Mesothelial cell of epicardium (in vitro differentiated cells): Measurements from ENCODE around the gene PBX4. TPM values are rescaled to one million over a fixed set of nuclear protein-coding genes. Genes with fewer than 3 reads are reported as not detected.

Source experiments
- DNase-seq, 2 experiments: peaks; one replicate each; pipeline ENCODE4 v3.0.0; 2021; ENCODE audit warnings: low spot score in 2 of 2; ENCODE audit not compliant: unreplicated experiment in 2 of 2
- H3K27ac Mint-ChIP-seq: 2 replicates; pipeline ENCODE4 v1.8.0; 2021; ENCODE audit warnings: mixed read lengths
- H3K27me3 Mint-ChIP-seq: 2 replicates; pipeline ENCODE4 v1.8.0; 2021; ENCODE audit warnings: low read depth, mixed read lengths
- H3K36me3 Mint-ChIP-seq: 2 replicates; pipeline ENCODE4 v1.8.0; 2021; ENCODE audit warnings: mixed read lengths
- H3K4me1 Mint-ChIP-seq: 2 replicates; pipeline ENCODE4 v1.8.0; 2021; ENCODE audit warnings: mixed read lengths
- H3K4me3 Mint-ChIP-seq: 2 replicates; pipeline ENCODE4 v1.8.0; 2021; ENCODE audit warnings: mild to moderate bottlenecking, moderate library complexity, mixed read lengths
- H3K9me3 Mint-ChIP-seq: 2 replicates; pipeline ENCODE4 v1.8.0; 2021; ENCODE audit warnings: mixed read lengths
- total RNA-seq: library from RNA; stranded (reverse); gene quantifications from 3 replicates; pipeline ENCODE4 v1.2.1, GENCODE V29; 2021
- TF ChIP-seq, protein P1 (sequence below): fragments of 200-600 bp; sonication (generic); IDR thresholded peaks from one replicate; pipeline ENCODE4 v1.5.0; 2021; ENCODE audit warnings: antibody characterized with exemption; ENCODE audit not compliant: unreplicated experiment

PBX4 gene
- total RNA-seq, 1 donor from 2014 or later, result 12.8 TPM

DNA sequence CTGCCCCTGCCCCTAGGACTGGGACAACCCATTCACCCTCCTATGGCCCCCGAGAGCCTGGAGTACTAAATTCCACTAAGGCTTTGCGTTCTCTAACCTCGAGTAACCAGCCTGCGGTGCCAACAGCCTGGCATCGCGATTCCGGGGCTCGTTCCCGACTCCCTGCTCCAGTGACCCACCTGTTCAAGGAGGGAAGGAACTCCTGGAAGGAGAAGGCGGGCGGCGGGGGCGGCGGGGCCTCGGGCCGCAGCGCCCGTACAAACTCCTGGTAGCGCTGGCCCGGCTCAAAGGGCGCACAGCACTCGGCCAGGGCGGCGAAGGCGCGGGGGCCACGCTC lies 18.7 kb upstream of the PBX4 start:
- peaks cover 25% of the 10 kb centered on the region for H3K36me3 Mint-ChIP-seq
- H3K27me3 Mint-ChIP-seq, result no peaks in the 10 kb centered on the region
- no peak overlapping the region for H3K4me3 Mint-ChIP-seq
- no peak overlapping the region for H3K27ac Mint-ChIP-seq
- TF ChIP-seq, protein P1, sequence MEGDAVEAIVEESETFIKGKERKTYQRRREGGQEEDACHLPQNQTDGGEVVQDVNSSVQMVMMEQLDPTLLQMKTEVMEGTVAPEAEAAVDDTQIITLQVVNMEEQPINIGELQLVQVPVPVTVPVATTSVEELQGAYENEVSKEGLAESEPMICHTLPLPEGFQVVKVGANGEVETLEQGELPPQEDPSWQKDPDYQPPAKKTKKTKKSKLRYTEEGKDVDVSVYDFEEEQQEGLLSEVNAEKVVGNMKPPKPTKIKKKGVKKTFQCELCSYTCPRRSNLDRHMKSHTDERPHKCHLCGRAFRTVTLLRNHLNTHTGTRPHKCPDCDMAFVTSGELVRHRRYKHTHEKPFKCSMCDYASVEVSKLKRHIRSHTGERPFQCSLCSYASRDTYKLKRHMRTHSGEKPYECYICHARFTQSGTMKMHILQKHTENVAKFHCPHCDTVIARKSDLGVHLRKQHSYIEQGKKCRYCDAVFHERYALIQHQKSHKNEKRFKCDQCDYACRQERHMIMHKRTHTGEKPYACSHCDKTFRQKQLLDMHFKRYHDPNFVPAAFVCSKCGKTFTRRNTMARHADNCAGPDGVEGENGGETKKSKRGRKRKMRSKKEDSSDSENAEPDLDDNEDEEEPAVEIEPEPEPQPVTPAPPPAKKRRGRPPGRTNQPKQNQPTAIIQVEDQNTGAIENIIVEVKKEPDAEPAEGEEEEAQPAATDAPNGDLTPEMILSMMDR, result no peak
- no peaks in the 10 kb centered on the region for H3K9me3 Mint-ChIP-seq
- peaks cover 3% of the 10 kb centered on the region for H3K4me1 Mint-ChIP-seq
- DNase-seq, result no peak

DNA sequence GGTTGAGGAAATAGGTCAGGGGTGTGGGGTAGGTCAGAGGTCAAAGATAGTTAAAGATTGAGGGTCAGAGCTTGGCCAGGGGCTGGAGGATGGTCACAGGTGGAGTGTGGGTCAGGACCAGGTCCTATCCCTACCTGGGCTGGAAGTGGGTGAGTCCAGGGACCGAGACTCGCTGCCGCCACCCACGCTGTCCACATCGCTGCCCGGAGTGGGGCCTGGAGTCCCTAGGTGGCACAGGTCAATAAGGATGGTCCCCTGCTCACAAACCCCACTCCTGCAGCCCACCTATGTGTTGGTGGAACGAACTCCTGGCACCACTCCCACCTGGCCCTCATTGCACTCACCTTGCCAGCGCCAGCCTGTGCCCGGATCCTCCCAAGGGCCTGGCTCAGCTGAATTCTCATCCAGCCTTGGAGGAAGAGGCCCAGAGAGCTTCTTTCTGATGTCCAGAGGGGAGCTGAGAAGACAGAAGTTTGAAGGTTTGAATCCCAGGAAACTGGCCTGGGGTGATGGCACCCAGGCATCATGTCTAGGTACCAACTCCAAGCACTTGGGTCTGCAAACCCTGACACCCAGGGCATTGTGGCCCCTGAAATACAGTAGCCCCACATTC lies 18.2 kb upstream of the PBX4 start:
- no peak for DNase-seq
- TF ChIP-seq, protein P1, result no peak

DNA sequence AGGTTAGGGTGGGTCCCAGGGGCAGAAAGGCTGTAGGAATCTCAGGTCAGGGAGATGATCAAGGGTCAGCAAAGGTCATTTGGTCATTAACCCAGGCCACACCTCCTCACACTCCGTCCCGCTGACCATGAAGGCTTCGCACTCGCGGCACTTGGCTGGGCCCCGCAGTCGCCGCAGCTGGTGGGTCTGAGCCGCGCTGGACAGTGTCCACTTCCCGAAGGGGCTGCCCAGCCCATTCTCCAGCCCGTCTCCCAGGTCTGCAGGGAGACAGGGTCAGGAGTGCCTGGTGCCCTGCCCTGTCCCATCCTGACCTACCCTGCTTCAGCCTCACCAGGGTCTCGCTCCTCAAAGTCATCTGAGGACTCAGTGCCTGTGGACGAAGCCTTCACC lies 16.8 kb upstream of the PBX4 start:
- TF ChIP-seq, protein P1, result no peak

More for the DNA sequence above, 18.2 kb upstream of the PBX4 start:
- no peaks in the 10 kb centered on the region for H3K4me1 Mint-ChIP-seq
- no peak overlapping the region for H3K4me3 Mint-ChIP-seq
- H3K36me3 Mint-ChIP-seq, result peaks cover 25% of the 10 kb centered on the region
- no peaks in the 10 kb centered on the region for H3K9me3 Mint-ChIP-seq
- H3K27ac Mint-ChIP-seq, result no peak overlapping the region
- H3K27me3 Mint-ChIP-seq, result no peaks in the 10 kb centered on the region

DNA sequence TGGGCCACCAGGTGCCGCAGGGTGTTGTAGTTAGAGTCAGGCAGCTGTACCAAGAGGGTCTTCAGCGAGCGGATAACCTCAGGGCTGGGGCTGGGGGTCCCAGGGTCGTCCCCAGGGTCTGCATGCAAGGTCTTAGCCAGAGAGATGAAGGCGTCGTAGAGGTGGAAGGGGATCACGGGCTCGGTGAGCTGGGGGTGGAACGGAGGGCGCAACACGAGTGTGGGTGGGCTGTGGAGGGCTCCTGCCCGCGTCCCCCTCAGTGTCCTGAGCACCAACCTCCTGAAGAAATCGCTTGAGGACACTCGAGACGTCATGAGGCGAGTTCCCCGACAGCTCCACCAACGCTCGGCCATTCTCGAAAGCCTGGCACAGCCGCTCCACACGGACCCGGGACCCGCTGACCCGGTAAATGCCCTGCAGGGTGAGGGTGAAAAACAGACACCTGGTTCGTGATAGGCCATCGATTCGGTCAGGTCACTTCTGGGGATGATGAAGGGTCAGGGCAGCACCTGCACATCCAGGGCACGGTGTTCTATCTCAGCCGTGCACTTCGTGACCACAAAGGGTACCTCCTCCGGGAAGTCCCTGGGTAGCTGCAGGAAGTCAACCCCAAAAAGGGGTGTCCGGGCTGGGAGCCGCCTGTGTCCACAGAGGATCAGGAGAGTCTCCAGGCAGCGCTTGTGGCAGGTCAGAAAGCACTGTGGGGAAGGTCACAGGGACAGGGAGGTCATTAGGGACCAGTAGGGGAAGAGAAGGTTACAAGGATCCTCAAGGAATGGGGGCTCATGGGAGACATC lies 16.2 kb upstream of the PBX4 start:
- TF ChIP-seq, protein P1, result no peak
- Mint-ChIP-seq H3K27ac (no peak overlapping the region), H3K4me1 (no peaks in the 10 kb centered on the region), H3K9me3 (no peaks in the 10 kb centered on the region), H3K27me3 (no peaks in the 10 kb centered on the region), H3K4me3 (no peak overlapping the region), H3K36me3 (peaks cover 25% of the 10 kb centered on the region)
- no peak for DNase-seq

More for the DNA sequence above, 16.8 kb upstream of the PBX4 start:
- Mint-ChIP-seq H3K27me3 (no peaks in the 10 kb centered on the region), H3K4me1 (no peaks in the 10 kb centered on the region), H3K36me3 (peaks cover 25% of the 10 kb centered on the region), H3K9me3 (no peaks in the 10 kb centered on the region), H3K27ac (no peak overlapping the region), H3K4me3 (no peak overlapping the region)
- DNase-seq, result no peak

DNA sequence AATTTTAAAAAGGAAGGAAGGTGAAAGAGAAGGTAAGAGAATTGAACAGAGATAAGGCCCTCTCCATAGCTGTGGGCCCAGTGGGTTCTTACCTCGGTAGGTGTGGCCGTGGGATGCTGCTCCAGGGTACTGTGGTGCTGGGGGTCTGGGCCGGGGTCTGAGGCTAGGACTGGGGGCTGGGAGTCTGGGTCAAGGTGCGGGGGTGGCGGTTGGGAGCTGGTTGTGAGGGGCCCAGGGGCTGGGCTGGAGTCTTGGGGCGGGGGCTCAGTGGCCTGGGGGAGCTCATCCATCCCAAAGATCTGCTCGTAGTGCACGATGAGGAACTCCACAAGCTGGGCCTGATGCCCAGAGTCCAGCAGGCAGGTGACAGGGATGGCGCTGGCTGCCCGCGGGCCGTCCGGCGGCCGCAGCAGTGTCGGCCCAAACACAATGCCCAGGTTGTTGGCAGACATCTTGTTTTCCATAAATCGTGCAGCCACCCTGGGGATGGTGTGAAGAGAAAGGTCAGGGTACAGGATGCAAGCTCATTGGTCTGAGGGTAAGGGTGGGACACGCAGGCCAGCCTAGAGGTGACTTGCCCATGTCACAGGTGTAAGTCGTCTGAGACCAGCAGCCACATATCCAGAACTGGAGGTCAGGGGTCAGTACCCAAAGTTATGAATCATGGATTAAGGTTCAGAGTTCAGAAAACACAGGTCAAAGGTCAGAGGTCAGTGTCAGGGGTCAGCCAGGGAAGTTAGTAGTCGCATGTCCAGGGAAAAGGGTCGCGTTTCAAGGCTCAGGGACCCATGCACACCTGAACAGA lies 15.4 kb upstream of the PBX4 start:
- H3K27ac Mint-ChIP-seq, result no peak overlapping the region
- peaks cover under 1% of the 10 kb centered on the region for H3K4me1 Mint-ChIP-seq
- no peaks in the 10 kb centered on the region for H3K27me3 Mint-ChIP-seq
- no peaks in the 10 kb centered on the region for H3K9me3 Mint-ChIP-seq
- H3K4me3 Mint-ChIP-seq, result no peak overlapping the region
- DNase-seq, result no peak
- peaks cover 25% of the 10 kb centered on the region for H3K36me3 Mint-ChIP-seq
- TF ChIP-seq, protein P1, result no peak
